Erythroblast (primary cell): ENCODE measurements around the gene MRPS2.

ENCODE experiments used
- GATA1 ChIP-seq: IDR thresholded peaks from 2 replicates; pipeline ENCODE4 v1.6.1; 2011; ENCODE audit warnings: low read depth, mild to moderate bottlenecking, control low read depth, low read length, moderate library complexity
- POLR2A ChIP-seq: IDR thresholded peaks from 2 replicates; pipeline ENCODE4 v1.6.1; 2011; ENCODE audit warnings: mild to moderate bottlenecking, low read length

DNA sequence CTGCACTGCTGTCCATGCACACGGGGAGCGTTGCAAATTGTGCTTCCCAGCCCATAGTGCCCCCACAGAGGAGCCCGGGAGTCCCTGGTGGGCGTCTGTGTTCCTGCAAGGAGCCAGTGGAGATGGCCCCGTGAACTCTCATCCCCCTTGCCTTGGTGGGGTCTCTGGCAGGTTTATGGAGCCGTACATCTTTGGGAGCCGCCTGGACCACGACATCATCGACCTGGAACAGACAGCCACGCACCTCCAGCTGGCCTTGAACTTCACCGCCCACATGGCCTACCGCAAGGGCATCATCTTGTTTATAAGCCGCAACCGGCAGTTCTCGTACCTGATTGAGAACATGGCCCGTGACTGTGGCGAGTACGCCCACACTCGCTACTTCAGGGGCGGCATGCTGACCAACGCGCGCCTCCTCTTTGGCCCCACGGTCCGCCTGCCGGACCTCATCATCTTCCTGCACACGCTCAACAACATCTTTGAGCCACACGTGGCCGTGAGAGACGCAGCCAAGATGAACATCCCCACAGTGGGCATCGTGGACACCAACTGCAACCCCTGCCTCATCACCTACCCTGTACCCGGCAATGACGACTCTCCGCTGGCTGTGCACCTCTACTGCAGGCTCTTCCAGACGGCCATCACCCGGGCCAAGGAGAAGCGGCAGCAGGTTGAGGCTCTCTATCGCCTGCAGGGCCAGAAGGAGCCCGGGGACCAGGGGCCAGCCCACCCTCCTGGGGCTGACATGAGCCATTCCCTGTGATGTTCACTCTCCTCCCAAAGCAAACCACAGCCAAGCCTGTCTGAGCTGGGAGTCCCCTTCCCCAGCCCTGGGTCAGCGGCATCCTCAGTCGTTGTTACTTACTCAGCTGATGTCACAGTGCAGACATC lies 3.1 kb downstream of the MRPS2 start:
- TF ChIP-seq POLR2A (no peak), GATA1 (no peak)
